NK-92 (cell line): ENCODE measurements around the gene EXOG.
"Not testable (repeated sequence)": the region's sequence is repeated elsewhere in the genome, so short reads cannot be mapped to it uniquely, and the experiment has no call there.

Experiments
- DNase-seq: peaks from one replicate; lab custom pipeline; 2025; ENCODE audit not compliant: unreplicated experiment; lab: John Stamatoyannopoulos, UW

EXOG gene

DNA sequence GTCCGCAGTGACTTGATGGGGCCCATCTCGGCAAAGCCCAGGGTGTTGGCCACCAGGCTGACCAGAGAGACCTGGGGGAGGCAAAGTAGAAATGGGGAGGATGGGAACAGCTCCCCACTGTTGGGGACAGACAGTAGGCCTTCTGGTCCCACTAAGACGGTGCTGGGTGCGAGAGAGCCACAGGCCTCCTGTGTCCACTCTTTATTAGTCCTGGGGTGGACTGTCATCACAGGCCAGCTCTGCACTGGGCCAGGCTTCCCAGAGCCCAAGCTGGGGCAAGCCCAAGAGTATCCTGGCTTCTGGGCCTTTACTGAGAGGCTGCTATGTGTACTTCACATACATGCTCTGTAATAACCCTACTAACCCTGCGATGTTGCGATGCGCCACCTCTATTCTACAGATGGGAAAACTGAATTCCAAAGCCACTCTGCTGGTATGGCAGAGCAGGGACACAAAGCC lies 66.4 kb downstream of the EXOG start:
- no peak for DNase-seq

DNA sequence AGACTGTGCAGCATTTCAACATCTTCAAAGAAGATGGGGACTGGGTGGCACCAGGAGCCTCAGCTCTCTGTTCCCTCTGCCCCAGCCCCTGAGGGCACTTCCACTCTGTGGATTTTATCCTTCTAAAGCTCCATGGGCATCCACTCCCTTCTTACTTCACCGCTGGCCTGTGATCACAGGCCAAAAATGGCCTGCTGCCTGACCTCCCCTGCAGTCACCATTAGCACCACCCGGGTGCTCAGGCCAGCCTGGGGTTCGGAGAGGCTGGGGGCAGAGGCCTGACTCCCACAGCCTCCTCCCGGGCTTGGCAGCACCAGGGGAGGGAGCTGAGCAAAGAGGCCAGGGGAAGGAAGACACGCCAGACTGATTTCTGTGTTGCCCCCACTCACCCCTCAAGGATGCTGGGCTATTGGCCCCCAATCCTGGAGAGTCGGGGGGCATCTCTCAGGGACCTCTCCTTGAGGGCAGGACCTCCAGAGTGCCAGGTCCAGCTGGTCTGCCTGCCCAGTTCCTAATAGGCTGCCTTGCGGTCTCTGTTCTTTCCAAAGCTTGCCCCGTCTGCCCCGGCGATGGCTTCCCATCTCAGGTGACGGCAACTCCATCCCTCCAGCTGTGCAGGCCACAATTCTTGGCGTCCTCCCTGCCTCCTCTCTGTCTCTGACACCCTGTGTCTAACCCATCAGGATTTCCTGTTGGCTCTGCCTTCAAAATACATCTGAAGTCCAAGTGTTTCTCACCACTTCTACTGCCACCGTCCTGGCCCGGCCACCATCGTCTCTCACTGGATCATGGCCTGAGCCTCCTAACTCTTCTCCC lies 67.1 kb downstream of the EXOG start:
- no peak for DNase-seq

GRCh38 chr3:38563886-38564270 lies 67.7 kb downstream of the EXOG start:
- no peak for DNase-seq

DNA sequence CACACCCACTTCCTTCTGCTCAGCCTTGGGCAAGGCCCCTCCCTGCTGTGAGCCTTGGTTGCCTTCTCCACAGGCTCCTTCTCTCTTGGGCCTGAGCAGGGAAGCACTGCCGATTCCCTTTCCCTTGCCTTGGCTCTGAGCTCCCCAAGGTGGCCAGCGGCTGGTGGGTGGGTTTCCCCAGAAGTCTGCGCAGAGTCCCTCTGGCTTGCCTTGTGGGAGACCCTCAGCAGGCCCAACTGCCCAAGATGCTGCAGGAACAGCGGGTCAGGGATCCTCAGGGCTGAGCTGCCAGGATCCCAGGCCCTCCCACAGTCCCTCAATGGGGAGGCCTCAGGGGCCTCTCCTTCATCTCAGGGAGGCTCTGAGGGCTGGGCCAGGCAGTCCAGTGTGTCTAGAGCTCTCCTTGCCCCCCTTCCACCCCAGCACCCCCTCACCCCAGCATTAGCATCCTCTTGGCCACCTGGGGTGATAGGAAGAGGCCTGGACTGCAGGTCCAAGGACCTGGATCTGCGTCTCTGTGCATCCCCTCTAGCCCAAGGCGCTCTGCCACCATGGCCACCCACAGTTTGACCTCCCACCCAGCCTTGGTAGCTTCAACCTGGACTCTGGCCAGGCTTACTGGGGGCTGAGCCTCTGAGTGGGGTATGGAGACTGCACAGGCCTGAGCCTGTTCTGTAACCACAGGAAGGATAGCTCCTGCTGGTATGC lies 68.6 kb downstream of the EXOG start:
- no peak for DNase-seq

DNA sequence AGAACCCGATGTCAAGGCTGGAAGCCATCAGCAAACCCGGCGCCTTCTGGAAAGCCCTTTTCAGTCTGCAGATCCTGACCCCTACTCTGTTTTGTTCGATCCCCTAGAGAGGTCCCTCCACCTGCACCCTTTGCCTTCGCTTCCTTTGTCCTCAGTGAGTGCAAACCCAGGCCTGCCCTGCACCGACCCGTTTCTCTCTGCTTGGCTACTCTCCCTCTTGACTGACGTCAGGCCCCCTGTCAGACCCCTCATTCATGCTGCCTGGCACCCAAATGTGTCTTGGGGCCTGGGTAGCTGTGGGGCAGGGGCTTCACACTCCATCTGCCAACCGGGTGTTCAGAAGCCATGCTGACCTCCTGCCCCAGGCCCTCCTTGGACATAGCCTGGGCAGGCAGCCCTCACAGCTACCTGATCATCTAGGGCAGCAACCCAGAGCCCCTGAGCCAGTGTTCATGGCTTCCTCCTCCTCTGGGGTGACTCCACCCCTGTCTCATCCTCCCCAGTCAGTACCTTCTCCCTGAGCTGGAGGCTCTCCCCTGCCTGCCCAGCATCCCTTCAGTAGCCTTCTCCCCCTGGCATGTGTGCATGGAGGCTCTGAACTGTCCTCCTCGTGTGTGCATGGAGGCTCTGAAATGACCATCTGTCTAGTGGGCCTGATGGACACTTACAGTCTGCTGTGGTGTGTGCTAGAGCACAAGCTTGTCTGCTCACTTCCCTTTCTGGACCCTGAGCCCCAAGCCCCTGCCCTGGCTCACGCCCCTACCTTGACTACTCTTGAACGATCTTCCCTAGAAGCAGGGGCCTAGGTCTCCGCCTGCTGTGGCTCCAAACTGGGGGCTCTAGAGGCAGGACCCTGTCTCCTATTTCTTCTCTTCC lies 69.4 kb downstream of the EXOG start:
- no peak for DNase-seq

DNA sequence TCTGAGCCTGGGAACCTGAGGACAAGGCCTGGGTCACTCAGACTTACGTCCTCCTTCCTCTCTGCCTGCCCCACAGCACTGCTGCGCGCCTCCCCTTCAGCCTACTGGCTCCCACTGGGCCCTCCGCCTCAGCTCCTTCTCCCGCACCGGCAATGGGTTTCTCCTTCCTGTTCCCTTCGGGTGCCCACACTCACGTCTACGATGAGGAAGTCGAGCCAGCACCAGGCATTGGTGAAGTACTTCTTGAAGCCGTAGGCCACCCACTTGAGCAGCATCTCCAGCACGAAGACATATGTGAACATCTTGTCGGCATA lies 70.0 kb downstream of the EXOG start:
- no peak for DNase-seq

DNA sequence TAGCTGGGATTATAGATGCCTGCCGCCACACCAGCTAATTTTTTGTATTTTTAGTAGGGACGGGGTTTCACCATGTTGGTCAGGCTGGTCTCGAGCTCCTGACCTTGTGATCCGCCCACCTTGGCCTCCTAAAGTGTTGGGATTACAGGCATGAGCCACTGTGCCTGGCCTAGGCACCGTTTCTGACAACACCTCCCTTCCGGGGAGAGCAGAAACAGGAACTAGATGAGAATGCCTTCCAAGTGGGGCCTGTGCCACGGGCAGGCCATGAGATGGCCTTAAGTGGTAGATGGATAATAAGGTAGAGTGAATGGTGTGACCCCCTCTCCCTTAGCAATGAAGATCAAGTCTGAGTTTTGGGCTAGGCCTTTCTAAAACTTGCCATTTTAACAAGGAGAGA lies 70.7 kb downstream of the EXOG start:
- not testable (repeated sequence) for DNase-seq

GRCh38 chr3:38567498-38567897 lies 71.4 kb downstream of the EXOG start:
- no peak for DNase-seq

DNA sequence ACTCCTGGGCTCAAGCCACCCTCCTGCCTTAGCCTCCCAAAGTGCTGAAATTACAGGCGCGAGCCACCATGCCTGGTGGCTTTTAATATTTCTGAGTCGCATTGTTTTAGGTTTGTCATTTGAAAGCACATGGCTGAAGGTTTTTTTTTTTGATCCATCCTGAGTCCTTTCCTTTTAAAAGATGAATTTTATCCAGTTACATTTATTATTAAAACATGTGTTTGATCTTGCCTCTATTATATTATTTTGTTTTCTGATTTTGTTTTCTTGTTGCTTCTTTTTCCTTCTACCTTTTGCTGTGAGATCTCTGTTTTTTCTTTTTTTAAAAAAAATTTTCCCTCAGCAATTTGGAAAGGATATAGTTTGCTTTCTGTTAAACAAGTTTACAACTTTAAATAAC lies 77.0 kb downstream of the EXOG start:
- DNase-seq, result no peak

DNA sequence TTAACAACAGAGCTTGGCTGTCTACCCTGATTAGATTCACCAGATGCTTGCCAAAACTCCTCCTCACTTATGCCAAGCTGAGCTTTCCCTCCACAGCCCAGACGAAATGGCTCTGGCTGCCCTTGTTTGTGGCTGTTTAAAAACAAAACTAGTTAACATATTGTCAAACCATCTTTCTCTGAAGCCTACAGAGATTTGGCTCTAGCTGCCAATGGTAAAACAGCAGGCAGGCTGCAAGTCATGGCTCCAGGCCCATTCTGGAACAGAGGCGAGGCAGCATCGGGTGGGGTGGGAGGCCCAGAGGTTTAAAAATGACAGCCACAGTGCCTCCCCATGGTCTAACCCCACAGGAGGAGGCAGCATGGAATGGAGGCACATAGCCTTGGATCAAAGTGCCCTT lies 77.4 kb downstream of the EXOG start:
- no peak for DNase-seq

GRCh38 chr3:38574411-38575278 lies 78.5 kb downstream of the EXOG start:
- no peak for DNase-seq

GRCh38 chr3:38575279-38575843 lies 79.2 kb downstream of the EXOG start:
- DNase-seq, result no peak
